Activated CD4-positive, alpha-beta T cell treated with anti-CD3 and anti-CD28 coated beads, Interleukin-2, amount 10 ng/mL, durations not matched to agents 24 days and 14 days (primary cell): Measurements from ENCODE around the gene SLC23A1. TPM values are rescaled to one million over a fixed set of nuclear protein-coding genes. Genes with fewer than 3 reads are reported as not detected.

ENCODE experiments used
- DNase-seq: peaks from one replicate; pipeline ENCODE4 v3.0.0; 2022
- H3K27ac Mint-ChIP-seq: one replicate; pipeline ENCODE4 v1.8.0; 2022; ENCODE audit warnings: mild to moderate bottlenecking, mixed read lengths
- H3K27me3 Mint-ChIP-seq: one replicate; pipeline ENCODE4 v1.8.0; 2022; ENCODE audit warnings: mixed read lengths
- H3K36me3 Mint-ChIP-seq: one replicate; pipeline ENCODE4 v1.8.0; 2022; ENCODE audit warnings: low read depth, mild to moderate bottlenecking, mixed read lengths
- H3K4me1 Mint-ChIP-seq: one replicate; pipeline ENCODE4 v1.8.0; 2021; ENCODE audit warnings: mixed read lengths
- H3K4me3 Mint-ChIP-seq: one replicate; pipeline ENCODE4 v1.8.0; 2022; ENCODE audit warnings: mild to moderate bottlenecking, moderate library complexity, mixed read lengths
- H3K9me3 Mint-ChIP-seq: one replicate; pipeline ENCODE4 v1.8.0; 2021; ENCODE audit warnings: mixed read lengths
- intact Hi-C: fragments of 100-400 bp; cut with micrococcal nuclease; formaldehyde crosslinking; loops from one replicate; pipeline ENCODE4 v1.15.1; 2023
- total RNA-seq: library from RNA; stranded (reverse); gene quantifications from 2 replicates; pipeline ENCODE4 v1.2.3, GENCODE V29; 2022

Gene SLC23A1
- 1.8 and 2.1 TPM in 2 replicates for total RNA-seq

DNA sequence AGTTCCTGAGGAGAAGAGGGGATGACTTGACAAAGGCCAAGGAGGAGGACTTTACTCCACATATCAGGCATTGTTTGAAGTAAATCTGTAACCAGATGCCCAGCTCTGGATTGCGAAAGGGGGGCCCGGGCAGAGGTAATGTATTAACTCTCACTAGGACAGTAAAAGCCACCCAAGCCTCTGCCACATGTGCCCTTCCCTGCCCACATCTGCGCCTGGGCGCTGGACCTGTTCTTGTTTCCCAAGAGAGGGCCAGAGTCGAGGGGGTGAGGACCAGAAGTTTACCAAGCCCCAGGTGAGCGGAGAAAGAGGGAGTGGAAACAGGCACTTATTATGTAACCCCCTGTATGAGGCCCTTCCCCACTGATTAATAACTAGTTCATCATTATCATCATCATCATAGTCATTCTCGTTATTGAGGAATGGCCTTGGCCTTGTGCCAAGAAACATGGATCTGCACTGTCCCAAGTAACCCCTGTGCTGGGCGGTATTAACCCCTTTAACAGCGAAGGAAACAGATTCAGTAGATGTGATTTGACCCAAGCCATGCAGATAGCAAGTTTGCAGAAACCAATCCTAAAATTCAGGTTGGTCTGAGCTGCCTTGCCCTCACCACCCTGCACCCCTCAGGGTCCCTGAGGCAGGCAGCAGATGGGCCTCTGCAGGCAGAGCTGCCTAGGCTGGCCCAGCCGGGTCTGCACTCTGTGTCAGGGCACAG, at the start of gene SLC23A1:
TSS of gene SLC23A1 (minus strand) at position 23 of the 718 bp plus-strand sequence. CDS start 44 bp downstream, outside the sequence.
- Mint-ChIP-seq H3K27ac (peak within 1 kb of the TSS; percentile 92), H3K4me3 (no peak within 1 kb of the TSS), H3K27me3 (no peaks in the 10 kb centered on the region), H3K36me3 (no peaks in the 10 kb centered on the region), H3K4me1 (peaks cover 38% of the 10 kb centered on the region), H3K9me3 (no peaks in the 10 kb centered on the region)
- intact Hi-C loops: no loop called here
- DNase-seq: no peak

DNA sequence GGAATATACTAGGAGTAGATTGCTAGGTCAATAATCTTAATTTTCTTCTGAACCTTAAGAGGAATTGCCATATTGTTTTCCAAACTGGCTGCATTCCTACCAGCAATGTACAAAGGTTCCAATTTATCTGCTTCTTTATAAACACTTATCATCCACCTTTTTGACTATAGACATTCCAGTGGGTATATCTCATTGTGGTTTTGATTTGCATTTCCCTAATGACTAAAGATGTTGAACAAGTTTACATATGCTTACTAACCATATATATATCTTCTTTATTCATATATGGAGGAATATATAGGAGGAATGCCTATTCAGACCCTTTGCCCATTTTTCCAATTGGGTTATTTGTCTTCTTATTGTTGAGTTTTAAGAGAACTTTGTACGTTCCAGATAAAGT, 48.6 kb upstream of the SLC23A1 start:
- H3K4me1 Mint-ChIP-seq: peaks cover 8% of the 10 kb centered on the region
- H3K27me3 Mint-ChIP-seq: no peaks in the 10 kb centered on the region
- no peaks in the 10 kb centered on the region for H3K9me3 Mint-ChIP-seq
- no peak for DNase-seq
- intact Hi-C loops: no loop called here
- H3K27ac Mint-ChIP-seq: no peak overlapping the region
- H3K4me3 Mint-ChIP-seq: no peak overlapping the region
- H3K36me3 Mint-ChIP-seq: peaks cover 37% of the 10 kb centered on the region

- Mint-ChIP-seq H3K36me3 (peaks cover 41% of the 10 kb centered on the region), H3K9me3 (no peaks in the 10 kb centered on the region), H3K4me3 (no peak overlapping the region), H3K4me1 (peaks cover 8% of the 10 kb centered on the region), H3K27ac (peak overlapping the region; percentile 15), H3K27me3 (no peaks in the 10 kb centered on the region)
- intact Hi-C loops: no loop called here
- DNase-seq: no peak
Measured at GRCh38 chr5:139430015-139430414, 46.9 kb upstream of the SLC23A1 start.

GRCh38 chr5:139426203-139426885, 43.2 kb upstream of the SLC23A1 start:
- Mint-ChIP-seq H3K36me3 (peaks cover 42% of the 10 kb centered on the region), H3K27ac (no peak overlapping the region), H3K4me3 (no peak overlapping the region), H3K9me3 (no peaks in the 10 kb centered on the region), H3K4me1 (peaks cover 24% of the 10 kb centered on the region), H3K27me3 (no peaks in the 10 kb centered on the region)
- intact Hi-C loops: no loop called here
- no peak for DNase-seq

DNA sequence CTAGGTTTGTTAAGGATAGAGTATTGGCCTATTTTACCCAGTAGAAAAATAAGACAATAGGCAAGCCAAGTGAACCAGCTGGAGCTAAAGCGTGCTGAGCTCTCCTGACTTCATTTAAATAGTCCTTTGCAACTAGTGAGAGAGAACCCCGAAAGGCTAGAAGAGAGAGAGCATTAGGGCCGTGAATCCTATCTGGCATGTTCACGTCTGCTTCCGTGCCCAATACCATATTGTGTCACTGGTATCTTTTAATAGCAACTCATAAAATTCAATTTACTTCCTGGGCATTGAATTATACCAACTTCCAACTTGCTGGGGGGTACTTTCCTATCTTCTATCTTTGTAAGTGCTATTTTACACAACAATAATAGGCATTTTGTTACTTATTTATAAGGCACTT, 42.4 kb upstream of the SLC23A1 start:
- H3K36me3 Mint-ChIP-seq: peaks cover 44% of the 10 kb centered on the region
- H3K9me3 Mint-ChIP-seq: no peaks in the 10 kb centered on the region

GRCh38 chr5:139422307-139422893, 39.3 kb upstream of the SLC23A1 start:
- Mint-ChIP-seq H3K4me1 (peaks cover 32% of the 10 kb centered on the region), H3K4me3 (no peak overlapping the region), H3K27ac (peak overlapping the region; percentile 62)

More for the DNA sequence above, 42.4 kb upstream of the SLC23A1 start:
- no peaks in the 10 kb centered on the region for H3K27me3 Mint-ChIP-seq
- intact Hi-C loops: no loop called here
- no peak for DNase-seq
- no peak overlapping the region for H3K27ac Mint-ChIP-seq
- H3K4me3 Mint-ChIP-seq: no peak overlapping the region
- peaks cover 28% of the 10 kb centered on the region for H3K4me1 Mint-ChIP-seq

GRCh38 chr5:139419226-139420192, 36.4 kb upstream of the SLC23A1 start:
- Mint-ChIP-seq H3K4me3 (no peak overlapping the region), H3K9me3 (no peaks in the 10 kb centered on the region), H3K4me1 (peaks cover 56% of the 10 kb centered on the region), H3K36me3 (peaks cover 45% of the 10 kb centered on the region), H3K27me3 (no peaks in the 10 kb centered on the region), H3K27ac (peak overlapping the region; percentile 4)
- intact Hi-C loops: no loop called here
- no peak for DNase-seq

More at GRCh38 chr5:139422307-139422893, 39.3 kb upstream of the SLC23A1 start:
- Mint-ChIP-seq H3K27me3 (no peaks in the 10 kb centered on the region), H3K9me3 (no peaks in the 10 kb centered on the region), H3K36me3 (peaks cover 49% of the 10 kb centered on the region)
- DNase-seq: peak; percentile 91
- intact Hi-C loops: loop anchor here (1.0 to 2.0 kb wide), 5 partner anchors 8 to 91 kb away; partner anchors contain the start of genes DNAJC18 and STING1

GRCh38 chr5:139418793-139419192, 35.7 kb upstream of the SLC23A1 start:
- Mint-ChIP-seq H3K27ac (peak overlapping the region; percentile 69), H3K36me3 (peaks cover 39% of the 10 kb centered on the region), H3K9me3 (no peaks in the 10 kb centered on the region), H3K4me1 (peaks cover 58% of the 10 kb centered on the region), H3K4me3 (no peak overlapping the region), H3K27me3 (no peaks in the 10 kb centered on the region)
- DNase-seq: no peak
- intact Hi-C loops: no loop called here

- peaks cover 63% of the 10 kb centered on the region for H3K4me1 Mint-ChIP-seq
- H3K27ac Mint-ChIP-seq: peak overlapping the region; percentile 95
- H3K9me3 Mint-ChIP-seq: no peaks in the 10 kb centered on the region
- no peaks in the 10 kb centered on the region for H3K27me3 Mint-ChIP-seq
- intact Hi-C loops: no loop called here
- peaks cover 42% of the 10 kb centered on the region for H3K36me3 Mint-ChIP-seq
- no peak for DNase-seq
- H3K4me3 Mint-ChIP-seq: no peak overlapping the region
Measured at GRCh38 chr5:139417214-139417613, 34.1 kb upstream of the SLC23A1 start.

- intact Hi-C loops: no loop called here
- H3K4me3 Mint-ChIP-seq: peak overlapping the region; percentile 22
- no peaks in the 10 kb centered on the region for H3K27me3 Mint-ChIP-seq
- H3K4me1 Mint-ChIP-seq: peaks cover 62% of the 10 kb centered on the region
- H3K36me3 Mint-ChIP-seq: peaks cover 43% of the 10 kb centered on the region
- H3K9me3 Mint-ChIP-seq: no peaks in the 10 kb centered on the region
- no peak for DNase-seq
- H3K27ac Mint-ChIP-seq: peak overlapping the region; percentile 95
Measured at GRCh38 chr5:139416651-139417050, 33.6 kb upstream of the SLC23A1 start.

- intact Hi-C loops: loop anchor here (1.0 to 2.0 kb wide), 5 partner anchors 23 to 221 kb away; partner anchors contain the start of gene UBE2D2
- DNase-seq: no peak
- peaks cover 62% of the 10 kb centered on the region for H3K4me1 Mint-ChIP-seq
- H3K36me3 Mint-ChIP-seq: peaks cover 43% of the 10 kb centered on the region
- no peaks in the 10 kb centered on the region for H3K27me3 Mint-ChIP-seq
- H3K9me3 Mint-ChIP-seq: no peaks in the 10 kb centered on the region
- peak overlapping the region; percentile 95 for H3K27ac Mint-ChIP-seq
- peak overlapping the region; percentile 64 for H3K4me3 Mint-ChIP-seq
Measured at GRCh38 chr5:139415869-139416268, 32.8 kb upstream of the SLC23A1 start.

DNA sequence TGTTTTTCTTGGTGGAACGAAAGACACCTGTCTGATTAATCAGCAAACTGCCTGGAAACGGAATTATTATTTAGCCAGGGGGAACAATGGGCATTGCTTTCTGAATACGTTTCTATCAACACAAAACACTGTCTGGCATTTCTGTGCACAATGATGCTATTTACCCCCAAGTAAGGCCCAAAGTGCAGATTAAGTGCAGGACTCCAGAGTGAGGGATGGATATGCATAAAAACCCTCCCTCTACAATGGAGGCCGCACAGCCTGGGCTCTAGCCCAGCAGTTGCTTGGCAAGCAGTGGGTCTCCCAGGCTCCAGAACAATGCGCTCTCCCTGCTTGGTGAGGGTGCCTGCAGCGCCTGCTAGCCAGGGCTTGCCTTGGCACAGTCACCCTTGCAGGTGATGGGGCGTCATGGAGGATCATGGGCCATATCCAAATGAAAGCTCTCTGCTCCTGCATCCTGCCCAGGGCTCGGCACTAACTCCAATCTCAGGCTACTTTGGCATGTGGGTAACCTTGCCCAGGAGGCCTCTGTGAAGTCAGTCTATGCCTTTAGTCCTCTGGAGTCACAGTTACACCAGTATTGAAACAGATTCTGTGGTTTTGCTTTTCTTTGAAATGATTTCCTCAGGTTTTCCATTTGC, 32.2 kb upstream of the SLC23A1 start:
- H3K36me3 Mint-ChIP-seq: peaks cover 40% of the 10 kb centered on the region
- peak; percentile 81 for DNase-seq
- no peaks in the 10 kb centered on the region for H3K9me3 Mint-ChIP-seq
- peak overlapping the region; percentile 95 for H3K27ac Mint-ChIP-seq
- intact Hi-C loops: loop anchor here (1.0 to 2.0 kb wide), 5 partner anchors 22 to 221 kb away; partner anchors contain the start of gene UBE2D2
- H3K4me1 Mint-ChIP-seq: peaks cover 60% of the 10 kb centered on the region
- H3K27me3 Mint-ChIP-seq: no peaks in the 10 kb centered on the region
- peak overlapping the region; percentile 64 for H3K4me3 Mint-ChIP-seq
